Retinal pigment epithelial cell (primary cell): Measurements from ENCODE around the gene PTDSS2.

Experiments
- DNase-seq: peaks from one replicate; pipeline ENCODE4 v3.0.0-alpha.2; 2010; ENCODE audit warnings: low read depth
- H3K4me3 ChIP-seq: 2 replicates; pipeline ENCODE4 v1.5.1; 2011; ENCODE audit warnings: mild to moderate bottlenecking, low read length, control low read depth, moderate library complexity
- TF ChIP-seq, protein P1 (sequence below): conservative IDR thresholded peaks from 2 replicates; pipeline ENCODE4 v1.5.1; 2011; ENCODE audit warnings: low read depth, low read length, control low read depth, inconsistent platforms

PTDSS2 gene

DNA sequence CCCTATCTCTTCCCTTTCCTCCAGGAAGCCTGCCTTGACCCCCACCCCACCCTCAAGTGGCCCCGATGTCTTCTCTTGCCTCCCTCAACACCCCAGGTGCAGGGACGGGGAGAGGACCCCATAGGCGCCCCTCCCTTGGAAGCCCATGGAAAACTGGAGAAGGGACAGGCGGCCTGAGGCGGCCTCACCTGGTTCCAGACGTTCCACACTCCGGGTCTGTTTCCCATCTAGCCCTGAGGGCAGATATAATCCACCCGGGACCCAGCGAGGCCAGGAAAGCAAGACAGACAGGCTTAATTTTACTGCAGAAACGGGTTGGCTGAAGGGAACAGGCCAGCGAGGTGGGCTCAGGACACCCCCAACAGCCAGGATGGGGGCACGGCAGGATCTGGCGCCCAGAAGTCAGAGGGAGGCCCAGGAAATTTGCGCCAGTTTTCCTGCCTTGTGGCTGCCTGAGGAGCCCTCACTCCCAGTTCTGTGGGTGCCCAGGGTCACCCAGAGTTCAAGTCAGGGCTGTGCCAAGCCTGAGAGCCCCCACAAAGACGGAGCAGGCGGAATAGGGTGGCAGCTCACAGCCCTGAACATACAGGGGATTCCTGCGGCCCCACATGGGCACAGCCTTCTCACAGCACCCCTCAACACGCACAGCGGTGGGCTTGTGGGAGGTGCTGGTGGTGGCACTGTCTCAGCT, 32.3 kb upstream of the PTDSS2 start:
- no peak overlapping the region for H3K4me3 ChIP-seq
- no peak for DNase-seq

DNA sequence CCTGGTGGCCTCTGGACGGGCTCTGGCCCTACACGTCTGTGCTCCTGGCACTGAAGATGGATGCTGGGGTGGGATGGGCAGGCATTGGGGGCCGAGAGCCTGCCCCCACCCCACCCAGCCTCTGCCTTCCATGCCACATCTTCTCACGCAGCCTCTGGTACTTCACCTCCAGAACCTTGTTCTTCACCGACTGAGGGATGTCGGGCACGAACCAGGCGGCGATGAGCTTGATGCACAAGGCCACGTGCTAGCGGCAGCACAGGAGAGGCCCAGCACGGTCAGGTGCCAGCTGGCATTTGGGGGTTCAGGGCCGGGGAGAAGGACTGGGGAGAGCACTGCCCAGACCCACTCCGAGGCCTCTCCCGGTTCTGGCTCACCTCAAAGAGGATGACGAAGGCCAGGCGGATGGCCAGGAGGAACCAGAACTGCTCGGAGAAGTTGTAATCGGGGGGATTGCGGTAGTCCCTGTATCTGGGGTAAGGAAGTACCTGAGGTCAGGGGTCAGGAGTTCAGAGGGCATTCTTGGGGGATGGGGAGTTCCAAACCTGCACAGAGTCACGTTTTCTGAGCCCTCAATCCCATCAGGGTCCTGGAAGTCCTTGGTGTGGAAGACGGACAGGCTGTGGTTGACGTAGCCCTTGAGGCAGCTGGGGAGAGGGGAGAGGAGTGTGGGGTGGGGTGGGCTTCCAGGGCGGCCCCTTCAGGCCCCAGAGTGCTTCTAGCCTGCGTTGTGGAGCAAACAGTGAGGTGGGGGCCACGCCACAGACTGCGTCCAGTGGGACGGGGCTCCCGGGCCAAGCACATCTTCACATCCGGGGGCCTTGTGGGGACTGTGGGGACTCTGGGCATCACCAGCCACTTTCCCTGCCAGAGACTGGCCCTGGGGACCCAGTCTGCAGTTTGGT, 31.5 kb upstream of the PTDSS2 start:
- no peak overlapping the region for H3K4me3 ChIP-seq
- TF ChIP-seq, protein P1, sequence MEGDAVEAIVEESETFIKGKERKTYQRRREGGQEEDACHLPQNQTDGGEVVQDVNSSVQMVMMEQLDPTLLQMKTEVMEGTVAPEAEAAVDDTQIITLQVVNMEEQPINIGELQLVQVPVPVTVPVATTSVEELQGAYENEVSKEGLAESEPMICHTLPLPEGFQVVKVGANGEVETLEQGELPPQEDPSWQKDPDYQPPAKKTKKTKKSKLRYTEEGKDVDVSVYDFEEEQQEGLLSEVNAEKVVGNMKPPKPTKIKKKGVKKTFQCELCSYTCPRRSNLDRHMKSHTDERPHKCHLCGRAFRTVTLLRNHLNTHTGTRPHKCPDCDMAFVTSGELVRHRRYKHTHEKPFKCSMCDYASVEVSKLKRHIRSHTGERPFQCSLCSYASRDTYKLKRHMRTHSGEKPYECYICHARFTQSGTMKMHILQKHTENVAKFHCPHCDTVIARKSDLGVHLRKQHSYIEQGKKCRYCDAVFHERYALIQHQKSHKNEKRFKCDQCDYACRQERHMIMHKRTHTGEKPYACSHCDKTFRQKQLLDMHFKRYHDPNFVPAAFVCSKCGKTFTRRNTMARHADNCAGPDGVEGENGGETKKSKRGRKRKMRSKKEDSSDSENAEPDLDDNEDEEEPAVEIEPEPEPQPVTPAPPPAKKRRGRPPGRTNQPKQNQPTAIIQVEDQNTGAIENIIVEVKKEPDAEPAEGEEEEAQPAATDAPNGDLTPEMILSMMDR = no peak
- no peak for DNase-seq

More for the DNA sequence above, 32.3 kb upstream of the PTDSS2 start:
- TF ChIP-seq, protein P1 = no peak

DNA sequence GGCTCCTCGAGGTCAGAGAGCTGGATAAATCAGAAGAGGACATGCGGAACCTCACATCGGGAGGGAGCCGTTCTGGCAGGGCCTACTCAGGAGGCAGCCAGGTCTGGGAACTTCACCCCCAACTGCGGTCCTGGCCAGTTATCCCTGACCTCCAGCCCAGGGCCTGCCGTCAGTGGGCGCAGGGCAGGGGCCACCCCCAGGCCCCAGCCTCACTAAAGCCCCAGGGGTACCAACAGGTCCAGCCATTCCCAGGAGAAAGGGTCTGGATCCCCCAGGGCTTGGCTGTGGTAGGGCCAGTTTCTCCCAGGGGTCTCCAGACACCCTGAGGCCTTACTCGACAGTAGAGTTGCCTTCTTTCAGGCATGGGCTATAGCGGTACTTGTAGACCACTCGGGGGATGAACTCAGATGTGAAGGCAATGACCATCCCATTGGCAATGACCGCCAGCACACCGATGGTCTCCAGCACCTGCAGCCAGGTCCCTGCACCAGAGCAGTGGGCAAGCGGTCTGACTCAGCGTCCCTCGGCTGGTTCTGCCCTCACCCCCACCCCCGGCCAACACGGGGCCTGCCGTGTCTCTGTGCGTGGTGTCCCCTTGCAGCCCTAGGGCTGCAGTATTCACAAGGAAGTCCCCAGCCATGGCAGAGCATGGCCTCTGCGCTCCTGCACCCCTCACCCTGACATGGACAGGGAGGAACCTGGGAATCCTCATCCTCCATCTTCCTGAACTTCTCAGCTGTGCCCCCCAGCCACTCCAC, 30.7 kb upstream of the PTDSS2 start:
- no peak overlapping the region for H3K4me3 ChIP-seq
- DNase-seq = no peak
- TF ChIP-seq, protein P1 = no peak

DNA sequence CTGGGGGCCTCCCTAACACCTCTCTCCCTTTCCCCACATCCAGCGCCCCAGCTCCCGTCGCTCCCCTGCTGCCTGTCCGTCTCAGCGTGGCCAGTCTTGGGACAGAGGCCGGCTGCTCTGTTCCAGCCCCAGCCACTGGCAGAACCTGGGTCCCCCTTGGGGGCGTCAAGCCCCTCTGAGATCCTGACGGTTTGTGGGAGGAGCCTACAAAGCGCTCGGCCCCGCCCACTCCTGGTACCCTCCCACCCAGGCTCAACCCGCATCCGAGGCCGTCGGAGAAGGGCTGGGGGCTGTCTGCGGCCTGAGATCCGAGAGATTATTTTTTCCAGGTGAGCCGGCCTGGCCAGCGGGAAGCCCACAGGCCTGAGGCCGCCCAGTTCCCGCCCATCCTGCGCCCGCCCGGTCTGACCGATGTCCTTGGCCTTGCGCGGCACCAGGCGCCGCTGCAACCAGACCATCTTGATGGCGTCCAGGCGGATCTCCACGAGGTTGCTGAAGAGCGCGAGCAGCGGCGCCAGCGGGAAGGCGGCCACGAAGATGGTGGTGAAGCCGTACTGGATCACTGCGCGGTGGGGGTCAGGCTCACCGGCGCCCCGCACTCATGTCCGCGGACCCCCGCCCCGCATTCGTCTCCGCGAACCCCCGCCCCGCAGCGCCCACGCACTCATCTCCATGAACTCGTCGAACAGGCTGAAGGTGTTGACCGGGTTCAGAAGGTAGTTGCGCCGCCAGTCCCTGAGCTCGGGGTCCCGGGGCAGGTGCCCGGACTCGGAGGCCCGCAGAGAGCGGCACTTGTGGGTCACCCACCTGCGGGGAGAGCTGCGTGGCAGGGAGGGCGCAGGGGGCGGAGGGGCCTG, 29.8 kb upstream of the PTDSS2 start:
- no peak for DNase-seq
- TF ChIP-seq, protein P1 = no peak

DNA sequence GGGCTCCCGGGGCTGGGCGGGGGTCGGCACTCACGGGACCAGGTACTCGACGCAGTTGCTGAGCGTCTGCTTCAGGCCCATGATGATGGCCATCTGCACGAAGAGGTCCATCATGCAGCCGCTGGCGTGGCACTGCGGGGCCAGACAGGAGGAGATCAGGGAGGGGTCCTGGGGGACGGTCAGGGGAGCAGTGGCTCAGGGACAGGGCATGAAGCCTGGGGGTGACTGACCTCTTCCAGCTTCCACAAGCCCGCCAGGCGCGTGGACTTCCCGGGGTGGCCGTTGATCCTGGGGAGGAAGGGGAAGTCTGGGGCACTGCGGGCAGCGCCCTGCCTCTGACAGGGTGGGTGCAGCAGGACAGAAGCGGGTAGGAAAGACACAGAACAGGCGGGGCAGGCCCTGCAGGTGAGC, 29.2 kb upstream of the PTDSS2 start:
- no peak for DNase-seq
- TF ChIP-seq, protein P1 = no peak
- no peak overlapping the region for H3K4me3 ChIP-seq

More for the DNA sequence above, 29.8 kb upstream of the PTDSS2 start:
- no peak overlapping the region for H3K4me3 ChIP-seq

DNA sequence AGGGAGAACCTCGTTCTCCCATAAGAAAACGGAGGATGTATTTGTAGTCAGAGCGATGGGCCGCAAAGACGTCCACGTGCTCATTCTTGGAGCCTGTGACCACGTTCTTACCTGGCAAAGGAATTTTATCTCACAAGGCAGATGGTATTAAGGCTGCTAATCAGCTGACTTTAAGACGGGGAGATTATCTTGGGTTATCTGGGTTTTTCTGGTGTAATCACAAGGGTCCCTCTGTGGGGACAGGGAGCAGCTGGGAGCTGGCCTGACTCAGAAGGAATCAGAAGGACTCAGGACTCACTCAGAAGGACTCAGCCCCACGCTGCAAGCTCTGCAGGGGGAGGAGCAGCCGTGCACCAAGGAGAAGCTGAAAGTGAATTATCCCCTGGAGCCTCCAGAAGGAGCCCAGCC, 27.8 kb upstream of the PTDSS2 start:
- no peak overlapping the region for H3K4me3 ChIP-seq
- TF ChIP-seq, protein P1 = no peak
- DNase-seq = no peak
